Activated CD8-positive, alpha-beta memory T cell treated with anti-CD3 and anti-CD28 coated beads, Interleukin-2, amount 50 U/mL, for 24 hours (primary cell): ENCODE results near the gene SERINC2.
A peak's percentile ranks its signal among the peaks of the same experiment; 100 is the strongest.
"Not testable (repeated sequence)": the region's sequence is repeated elsewhere in the genome, so short reads cannot be mapped to it uniquely, and the experiment has no call there.

Experiments used
- DNase-seq: peaks from one replicate; pipeline ENCODE4 v3.0.0-alpha.2; 2020; ENCODE audit errors: extremely low read depth

SERINC2 gene

DNA sequence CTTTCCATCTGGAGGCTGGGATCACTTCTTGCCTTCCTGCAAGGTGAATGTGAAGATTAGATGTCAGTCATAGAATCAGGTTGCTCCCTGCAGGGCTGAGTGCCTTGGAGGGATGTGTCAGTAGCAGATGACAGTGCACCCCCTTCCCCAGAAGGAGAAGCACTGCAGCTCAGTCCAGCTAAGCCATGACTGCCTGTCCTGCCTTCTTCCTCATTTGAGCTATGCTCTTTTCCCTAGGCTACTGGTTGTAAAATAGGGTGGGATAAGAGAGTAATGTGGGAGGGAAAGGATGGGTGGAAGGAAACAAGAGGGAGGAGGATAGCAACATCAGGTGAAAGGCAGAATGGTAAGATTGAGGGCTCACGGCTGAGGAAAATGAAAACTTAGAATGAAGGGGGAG, 29.0 kb upstream of the SERINC2 start:
- no peak for DNase-seq

DNA sequence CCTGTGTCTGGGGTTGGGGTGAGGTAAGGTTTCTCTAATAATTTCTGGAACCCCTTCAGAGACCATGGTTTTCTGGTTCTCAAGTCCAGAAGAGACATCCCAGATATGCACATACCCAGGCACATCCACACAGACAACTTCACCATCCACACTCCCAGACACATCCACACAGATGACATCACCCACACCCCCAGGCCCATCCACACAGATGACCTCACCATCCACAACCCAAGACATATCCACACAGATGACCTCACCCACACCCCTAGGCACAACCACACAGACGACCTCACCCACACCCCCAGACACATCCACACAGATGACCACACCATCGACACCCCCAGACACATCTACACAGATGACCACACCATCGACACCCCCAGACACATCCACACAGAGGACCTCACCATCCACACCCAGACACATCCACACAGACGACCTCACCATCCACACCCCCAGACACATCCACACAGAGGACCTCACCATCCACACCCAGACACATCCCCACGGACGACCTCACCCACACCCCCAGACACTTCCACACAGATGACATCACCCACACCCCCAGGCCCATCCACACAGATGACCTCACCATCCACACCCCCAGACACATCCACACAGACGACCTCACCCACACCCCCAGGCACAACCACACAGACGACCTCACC, 26.3 kb upstream of the SERINC2 start:
- not testable (repeated sequence) for DNase-seq

DNA sequence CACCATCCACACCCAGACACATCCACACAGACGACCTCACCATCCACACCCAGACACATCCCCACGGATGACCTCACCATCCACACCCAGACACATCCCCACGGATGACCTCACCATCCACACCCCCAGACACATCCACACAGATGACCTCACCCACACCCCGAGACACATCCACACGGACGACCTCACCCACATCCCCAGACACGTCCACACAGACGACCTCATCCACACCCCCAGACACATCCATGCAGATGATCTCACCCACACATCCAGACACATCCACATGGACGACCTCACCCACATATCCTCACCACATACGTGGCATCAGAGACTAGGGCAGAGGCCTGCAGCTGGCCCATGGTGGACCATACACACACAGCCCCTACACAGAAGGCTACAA, 25.4 kb upstream of the SERINC2 start:
- no peak for DNase-seq

DNA sequence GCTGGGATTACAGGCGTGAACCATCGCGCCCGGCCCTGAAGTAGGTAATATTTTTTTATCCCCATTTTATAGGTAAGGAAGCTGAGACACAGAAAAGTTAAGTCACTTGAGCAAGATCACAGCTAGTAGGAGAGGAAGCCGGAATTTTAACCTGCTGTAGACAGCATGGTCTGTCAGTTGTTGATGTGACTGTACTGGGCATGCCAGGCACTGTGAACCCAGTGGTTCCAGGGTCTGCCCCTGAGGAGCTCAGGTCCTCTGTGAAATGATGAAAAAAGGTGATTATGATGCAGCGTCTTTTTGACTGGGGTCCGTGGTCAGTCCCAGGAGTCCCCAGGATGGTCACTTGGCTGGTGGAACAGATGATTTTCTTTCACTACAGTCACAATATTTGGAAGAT, 23.4 kb upstream of the SERINC2 start:
- DNase-seq = no peak

DNA sequence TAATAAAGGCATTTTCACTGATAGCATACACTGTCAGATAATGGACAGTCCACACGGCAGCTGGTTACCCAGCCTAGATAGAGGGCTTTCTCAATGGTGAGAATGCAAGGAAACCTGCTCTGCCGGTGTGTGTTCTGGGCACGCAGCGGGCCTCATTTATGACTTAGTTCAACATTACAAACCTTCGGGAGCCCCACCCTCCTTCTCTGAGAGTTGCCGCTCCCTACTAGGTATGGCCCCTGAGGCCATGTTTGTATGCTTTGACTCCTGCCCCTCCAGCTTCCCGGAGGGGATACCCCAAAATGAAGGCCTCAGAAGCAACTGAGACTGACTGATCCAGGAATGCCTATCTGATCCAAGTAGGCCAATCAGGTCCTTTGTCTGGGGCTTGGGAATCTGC, 22.9 kb upstream of the SERINC2 start:
- DNase-seq = no peak

DNA sequence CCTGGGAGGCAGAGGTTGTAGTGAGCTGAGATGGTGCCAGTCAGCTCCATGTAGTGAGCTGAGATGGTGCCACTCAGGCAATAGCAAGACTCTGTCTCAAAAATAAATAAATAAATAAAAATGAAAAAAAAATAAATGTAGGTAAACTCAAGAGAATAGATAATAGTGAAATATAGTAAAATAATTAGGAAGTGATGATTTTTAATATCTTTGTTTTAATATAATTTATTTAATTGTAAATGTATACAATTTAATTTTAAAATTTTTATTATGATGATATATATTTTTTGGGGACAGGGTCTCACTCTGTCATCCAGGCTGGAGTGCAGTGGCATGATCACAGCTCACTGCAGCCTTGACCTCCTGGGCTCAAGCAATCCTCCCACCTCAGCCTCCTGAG, 19.6 kb upstream of the SERINC2 start:
- no peak for DNase-seq

DNA sequence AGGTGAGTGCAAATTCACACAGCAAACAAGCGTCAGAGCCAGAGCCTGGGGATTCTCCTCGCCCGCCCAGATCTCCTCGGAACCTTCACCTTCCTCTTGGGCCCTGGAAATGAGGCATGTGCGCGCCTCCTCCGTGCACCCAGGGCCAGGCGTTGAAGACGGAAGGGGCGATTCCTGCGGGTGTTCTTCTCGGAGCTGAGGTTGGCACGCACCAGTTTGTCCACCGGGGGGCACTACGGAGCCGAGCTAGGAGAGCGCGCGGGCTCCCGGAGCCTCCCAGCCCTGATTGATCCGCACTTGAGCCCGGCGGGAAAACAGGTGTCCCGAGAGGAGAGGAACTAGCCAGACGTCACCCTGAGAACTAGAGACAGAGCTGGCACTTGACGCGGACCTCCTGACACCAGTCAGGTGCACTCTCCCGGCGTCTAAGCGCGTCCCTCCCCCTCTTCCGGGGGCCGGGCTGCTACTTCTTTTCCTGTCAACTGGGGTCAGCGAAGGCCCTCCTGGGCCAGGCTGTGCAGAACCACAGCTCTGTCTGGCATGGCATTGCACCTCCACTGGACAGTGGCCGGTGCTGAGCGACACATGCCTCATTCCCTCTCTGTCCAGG, 18.3 kb upstream of the SERINC2 start:
- peak; percentile 49 for DNase-seq

DNA sequence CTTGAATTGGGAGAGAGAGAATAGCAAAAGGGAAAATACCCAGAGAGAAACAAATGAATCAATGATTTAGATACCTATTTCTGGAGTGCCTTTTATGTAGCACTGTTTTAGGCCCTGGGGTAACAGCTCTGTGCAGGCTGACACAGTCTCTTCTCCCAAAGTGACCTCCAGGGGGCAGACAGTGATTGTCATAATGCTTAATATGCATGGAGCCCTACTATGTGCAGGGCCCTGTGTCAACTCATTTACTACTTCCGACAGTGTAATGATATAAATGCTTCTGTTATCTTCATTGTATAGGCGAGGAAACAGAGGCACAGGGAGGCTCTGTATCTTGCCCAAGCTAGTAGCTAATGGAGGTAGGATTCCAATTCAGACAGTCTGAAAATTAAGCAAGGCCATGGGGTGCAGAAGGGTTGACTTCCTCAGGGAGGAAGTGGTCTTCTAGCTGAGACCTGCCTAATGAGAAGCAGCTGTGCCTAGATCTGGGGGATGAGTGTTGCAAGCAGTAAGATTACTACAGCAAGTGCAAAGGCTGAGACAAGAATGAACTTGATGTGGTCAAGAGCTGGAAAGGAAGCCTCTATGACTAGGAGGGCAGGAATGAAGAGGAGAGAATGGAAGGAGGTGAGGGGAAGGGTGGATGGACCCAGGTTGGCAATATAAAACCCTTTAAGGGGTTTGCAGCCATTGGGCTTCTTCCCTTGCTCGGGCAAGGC, 16.2 kb upstream of the SERINC2 start:
- no peak for DNase-seq

DNA sequence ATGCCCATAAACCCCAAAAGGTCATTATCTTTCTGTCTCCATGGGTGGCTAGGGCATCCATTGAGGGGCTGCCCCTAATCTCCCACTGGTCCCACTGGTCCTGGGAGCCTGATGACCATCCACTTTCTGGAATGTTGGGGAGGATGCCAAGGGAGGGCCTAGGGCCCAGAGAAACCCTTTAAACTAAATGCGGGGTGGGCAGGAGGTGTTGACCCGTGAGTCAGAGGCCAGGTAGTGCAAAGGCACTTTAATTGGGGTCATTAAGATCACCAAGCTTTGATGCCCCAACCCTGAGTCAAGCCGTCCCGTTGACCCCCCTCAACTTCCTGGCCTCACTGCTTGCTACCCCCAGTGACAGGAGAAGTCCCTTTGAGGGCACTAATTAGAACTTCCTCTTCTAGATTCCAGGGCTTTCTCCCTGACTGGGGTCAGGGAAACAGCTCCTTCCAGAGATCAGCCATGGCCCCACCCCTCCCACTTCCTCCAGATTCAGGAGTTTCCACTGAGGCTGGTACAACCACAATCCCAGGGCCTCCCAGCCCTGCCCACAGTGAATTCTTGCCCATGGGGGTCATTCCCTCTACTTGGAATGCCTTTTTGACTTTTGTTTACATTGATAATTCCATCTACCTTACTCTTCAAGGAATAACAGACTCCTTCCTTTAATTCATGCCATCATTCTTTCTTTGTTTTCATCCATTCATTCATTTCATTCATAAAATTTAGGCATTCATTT, 15.5 kb upstream of the SERINC2 start:
- no peak for DNase-seq

DNA sequence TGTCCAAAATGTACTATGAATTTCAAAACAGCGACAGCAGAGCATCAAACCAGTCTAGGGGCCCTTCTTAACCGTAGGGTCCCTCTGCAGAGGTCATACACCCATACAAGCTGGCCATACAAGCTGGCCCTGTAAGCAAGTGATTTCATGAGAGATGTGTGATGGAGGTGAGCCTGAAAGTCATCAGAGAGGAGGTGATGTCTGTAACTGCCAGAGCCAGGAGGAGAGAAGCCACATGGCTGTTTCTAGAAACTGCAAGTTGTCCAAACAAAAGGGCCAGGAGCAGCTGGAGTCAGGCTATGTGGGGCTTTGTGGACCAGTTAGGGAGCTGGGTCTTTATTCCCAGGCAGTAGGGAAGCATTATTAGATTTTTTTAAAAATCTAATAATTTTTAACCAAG, 14.8 kb upstream of the SERINC2 start:
- DNase-seq = no peak

DNA sequence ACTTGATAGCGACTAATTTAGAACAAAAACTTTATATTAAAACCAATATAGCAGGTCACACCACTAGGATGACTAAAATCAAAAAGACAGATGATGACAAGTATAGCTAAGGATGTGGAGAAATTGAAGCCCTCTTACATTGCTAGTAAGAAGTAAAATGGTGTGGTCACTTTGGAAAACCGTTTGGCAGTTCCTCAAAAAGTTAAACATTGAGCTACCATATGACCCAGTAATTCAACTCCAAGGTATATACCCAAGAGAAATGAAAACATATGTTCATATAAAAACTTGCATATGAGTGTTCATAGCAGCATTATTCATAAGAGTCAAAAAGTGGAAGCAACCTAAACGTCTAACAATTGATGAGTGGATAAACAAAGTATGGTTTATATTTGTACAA, 13.0 kb upstream of the SERINC2 start:
- DNase-seq = no peak

DNA sequence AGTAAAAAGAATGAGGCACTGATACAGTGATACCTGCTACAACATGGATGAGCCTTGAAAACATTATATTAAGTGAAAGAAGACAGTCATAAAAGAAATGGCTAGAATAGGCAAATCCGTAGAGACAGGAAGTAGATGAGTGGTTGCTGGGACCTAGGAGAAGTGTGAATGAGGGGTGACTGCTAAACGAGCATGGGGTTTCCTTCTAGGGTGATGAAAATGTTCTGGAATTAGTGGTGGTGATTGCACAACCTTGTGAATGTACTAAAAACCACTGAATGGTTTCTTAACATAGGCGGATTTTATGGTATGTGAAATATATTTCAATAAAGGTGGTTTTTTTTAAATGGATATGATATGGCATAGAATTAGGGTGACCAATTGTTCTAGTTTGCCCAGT, 12.6 kb upstream of the SERINC2 start:
- DNase-seq = no peak

DNA sequence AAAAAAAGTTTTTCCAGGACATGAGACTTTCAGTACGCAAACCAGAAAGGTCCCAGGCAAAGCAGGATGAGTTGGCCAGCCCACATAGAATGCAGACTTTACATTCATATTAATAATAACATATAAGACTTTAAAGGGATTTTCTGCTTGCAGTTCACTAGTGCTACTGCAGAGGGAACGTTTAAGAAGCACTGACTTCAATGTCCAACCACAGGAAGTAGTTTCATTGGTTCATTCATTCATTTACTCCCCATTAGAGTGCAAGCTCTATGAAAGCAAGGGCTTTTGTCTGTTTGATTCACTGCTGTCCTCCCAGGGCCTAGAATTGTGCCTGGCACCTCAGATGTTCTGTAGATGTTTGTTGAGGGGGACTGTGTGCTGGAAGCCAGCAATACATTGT, 11.8 kb upstream of the SERINC2 start:
- DNase-seq = no peak

DNA sequence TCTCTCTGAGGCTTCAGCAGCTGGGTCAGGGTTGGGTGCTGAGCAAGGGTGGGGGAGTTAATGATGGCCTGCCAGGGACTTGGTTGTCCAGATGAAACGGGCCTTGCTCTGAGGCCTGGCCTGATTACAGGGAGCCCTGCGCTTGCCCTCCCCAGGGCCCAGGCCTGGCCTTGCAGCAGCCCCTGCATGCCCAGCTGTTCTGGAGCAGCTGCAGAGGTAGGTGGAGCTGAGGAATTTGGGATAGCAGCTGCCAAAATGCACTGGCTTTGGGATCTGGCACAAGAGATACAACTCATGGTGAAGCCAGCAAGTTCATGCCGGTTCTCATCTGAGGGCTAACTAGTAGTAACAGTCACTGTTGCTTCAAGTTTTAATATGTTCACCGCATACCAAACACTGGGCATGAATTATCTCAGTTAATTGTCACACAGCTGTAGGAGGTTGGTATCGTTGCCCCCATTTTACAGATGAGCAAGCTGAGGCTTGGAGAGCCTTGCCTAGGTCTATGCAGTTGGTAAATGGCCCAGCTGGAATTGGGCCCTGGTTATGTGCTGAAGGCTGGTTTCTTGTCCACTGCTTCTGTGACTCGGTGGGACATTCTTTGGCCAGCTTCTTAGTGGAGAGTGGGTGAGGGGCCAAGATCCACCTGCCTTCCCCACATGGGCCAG, 7.3 kb upstream of the SERINC2 start:
- no peak for DNase-seq

DNA sequence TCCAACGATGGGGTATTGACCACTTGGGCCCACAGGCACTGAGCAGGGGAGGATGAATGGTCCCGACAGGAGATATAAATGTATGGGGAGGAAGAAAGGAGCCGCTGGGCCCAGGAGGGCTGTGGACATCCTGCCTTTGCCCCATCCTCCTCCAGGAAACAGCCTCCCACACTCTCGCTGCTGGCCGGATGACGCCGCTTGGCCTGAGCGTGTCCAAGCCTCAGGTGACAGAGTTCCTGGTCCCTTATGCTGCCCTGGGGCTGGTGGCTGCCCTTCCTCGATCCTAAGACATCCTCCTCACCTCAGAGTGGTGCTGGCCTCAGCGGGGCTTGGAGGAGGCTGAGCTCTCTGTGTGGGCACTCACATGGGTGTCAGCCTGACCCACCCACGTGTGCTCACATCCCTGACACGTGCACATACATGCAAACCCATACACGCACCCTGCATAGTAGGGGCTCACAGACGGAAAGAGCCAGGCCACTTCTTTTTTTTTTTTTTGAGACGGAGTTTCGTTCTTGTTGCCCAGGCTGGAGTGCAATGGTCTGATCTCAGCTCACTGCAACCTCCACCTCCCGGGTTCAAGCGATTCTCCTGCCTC, 5.9 kb upstream of the SERINC2 start:
- no peak for DNase-seq

DNA sequence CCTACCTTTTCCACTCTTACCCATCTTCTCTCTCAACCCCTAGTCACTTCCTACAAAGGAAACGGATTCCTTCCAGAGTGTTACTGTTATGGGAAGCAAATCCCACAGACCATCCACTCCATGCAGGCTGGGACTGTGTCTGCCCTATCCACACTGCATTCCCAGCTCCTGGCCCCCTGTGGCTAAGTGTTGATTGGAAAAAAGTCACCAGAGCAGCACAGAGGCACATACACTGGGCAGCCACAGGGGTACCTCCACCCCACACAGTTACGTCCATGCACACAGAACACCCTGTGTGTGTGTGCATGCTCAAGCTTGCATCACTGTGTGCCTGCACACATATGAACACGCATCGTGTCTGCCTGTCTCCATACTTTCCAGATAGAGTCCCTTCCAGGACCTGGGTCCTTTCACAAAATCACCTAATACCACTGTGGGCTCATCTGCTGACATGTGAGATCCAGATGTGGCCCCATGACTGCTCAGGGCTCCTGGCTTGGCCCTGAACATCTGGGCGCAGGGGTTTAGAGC, 4.2 kb upstream of the SERINC2 start:
- no peak for DNase-seq

DNA sequence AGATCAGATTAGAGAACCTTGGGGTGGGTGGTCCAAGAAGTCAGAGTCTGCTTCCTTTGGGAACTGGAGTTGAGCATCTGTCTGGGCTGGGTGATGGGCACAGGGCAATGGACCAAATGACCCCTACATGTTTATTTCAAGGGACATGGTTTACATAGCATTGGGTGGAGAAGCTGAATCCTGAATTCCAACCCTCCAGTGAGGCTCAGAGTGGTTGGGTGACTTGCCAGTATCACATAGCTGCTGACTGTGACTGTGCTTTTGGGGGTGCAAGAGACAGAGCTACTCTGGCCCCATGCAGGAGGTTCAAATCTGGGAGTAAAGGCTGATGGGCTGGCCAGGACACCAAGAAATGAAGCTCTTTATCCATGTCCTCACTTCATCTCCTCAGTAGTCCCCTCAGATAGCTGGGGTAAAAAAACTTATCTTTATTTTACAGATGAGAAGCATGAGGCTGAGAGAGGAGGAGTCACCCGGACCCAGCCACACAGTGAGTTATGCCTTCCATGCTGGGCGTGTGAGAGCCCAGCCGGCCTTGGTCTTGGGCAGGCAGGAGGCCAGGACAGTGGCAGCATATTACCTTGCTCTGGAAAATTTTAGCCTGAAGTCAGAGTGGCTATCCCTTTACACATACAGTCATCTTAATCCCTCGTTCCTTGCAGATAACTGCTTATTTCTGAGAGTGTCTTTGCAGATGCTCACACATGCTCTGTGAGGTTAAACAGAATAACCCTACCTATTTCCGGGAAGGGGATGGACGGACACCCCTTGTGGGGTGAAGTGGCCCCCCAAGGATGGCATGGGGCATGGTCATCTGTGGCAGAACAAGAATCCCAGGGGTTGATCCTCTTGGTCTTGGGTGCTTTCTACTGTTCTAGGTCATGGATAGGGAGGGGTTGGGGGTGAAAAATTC, 2.8 kb upstream of the SERINC2 start:
- no peak for DNase-seq

DNA sequence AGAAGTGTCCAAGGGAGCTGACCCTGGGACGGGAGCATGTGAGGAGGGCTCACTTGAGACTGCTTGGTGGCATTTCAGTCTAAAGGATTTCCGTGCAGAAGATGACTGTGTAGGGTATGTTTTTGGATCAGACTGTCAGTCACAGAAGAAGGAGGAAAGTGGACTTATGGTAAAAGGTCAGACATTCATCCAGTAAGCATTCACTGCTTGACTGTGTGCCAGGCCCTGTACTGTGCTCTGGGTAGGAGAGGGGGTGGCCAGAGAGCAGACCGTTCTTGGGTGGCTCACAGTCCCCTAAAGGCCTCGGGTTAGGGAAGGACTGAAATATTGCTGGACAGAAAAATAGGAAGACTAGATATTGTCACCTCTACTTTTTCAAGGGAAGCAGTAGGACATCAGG, 2.1 kb upstream of the SERINC2 start:
- no peak for DNase-seq

DNA sequence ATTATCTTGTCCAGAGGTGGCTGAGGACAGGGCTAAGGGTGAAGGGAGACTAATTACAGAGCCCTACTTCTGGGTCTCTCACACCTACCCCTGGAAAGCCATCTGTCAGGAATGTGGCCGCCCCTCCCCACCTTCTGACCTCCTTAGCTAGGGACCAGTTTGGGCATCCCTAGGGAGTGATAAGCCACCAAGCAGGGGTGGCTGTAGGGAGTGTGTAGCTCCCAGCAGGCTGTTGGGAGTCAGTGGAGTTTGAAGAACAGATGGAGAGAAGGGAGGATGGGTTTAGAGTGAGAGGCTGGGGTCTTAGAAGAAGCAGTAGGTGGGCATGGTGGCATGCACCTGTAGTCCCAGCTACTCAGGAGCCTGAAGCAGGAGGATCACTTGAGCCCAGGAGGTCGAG, 808 bp upstream of the SERINC2 start:
- no peak for DNase-seq

DNA sequence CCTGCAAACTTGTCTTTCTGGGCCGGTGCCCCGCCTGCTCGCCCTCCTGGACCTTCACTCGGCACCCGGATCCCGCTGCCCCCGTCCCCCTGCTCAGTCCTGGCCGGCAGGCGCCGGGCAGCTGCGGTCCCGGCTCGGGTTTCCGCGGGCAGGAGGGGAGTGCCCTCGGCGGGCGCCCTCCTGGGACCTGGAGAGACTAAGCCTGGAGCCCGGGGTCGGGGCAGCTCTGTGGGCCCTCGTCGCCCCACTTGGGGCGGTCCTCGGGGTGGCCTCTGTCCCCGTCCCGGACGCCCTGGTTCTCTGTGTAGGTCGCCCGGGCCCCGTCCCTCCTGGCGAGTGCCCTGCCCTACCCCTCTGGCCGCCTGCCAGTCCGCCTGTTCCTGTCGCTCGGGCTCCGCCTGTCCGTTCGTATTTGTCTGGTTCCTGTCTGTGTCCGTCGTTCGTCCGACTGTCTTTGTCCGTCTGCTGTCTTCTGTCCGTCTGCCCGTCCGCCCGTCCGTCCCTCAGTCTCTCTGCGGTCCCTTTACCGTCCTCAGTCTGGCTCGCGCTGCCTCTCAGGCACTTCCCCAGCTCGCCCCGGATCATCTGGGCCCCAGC, 490 bp downstream of the SERINC2 start:
- no peak for DNase-seq
